VCaP (cell line): Measurements from ENCODE around the gene TAPBPL.
A peak's percentile ranks its signal among the peaks of the same experiment; 100 is the strongest.

Experiments
- H3K27ac ChIP-seq: fragments of 450-650 bp; 2 replicates; pipeline ENCODE4 v1.5.1; 2017
- CTCF ChIP-seq: fragments of 450-650 bp; conservative IDR thresholded peaks from 2 replicates; pipeline ENCODE4 v1.5.1; 2017; ENCODE audit warnings: mild to moderate bottlenecking, moderate library complexity

TAPBPL gene

GRCh38 chr12:6450869-6451347 lies 934 bp upstream of the TAPBPL start:
- no peak for TF ChIP-seq CTCF
- peak overlapping the region; percentile 99 for H3K27ac ChIP-seq

GRCh38 chr12:6452245-6452943 lies 552 bp downstream of the TAPBPL start:
- H3K27ac ChIP-seq = peak overlapping the region; percentile 99
- TF ChIP-seq CTCF = no peak

- no peak for TF ChIP-seq CTCF
- H3K27ac ChIP-seq = peak overlapping the region; percentile 99
Measured at GRCh38 chr12:6452944-6453630, 1.2 kb downstream of the TAPBPL start.

GRCh38 chr12:6457220-6457945 lies 5.5 kb downstream of the TAPBPL start:
- no peak for TF ChIP-seq CTCF
- H3K27ac ChIP-seq = no peak overlapping the region

- TF ChIP-seq CTCF = no peak
- H3K27ac ChIP-seq = no peak overlapping the region
Measured at GRCh38 chr12:6458281-6459003, 6.6 kb downstream of the TAPBPL start.

- H3K27ac ChIP-seq = no peak overlapping the region
- TF ChIP-seq CTCF = no peak
Measured at GRCh38 chr12:6459004-6459337, 7.1 kb downstream of the TAPBPL start.
